Vagina (tissue), 2 donors: ENCODE measurements around the gene RIT2. TPM values are rescaled to one million over a fixed set of nuclear protein-coding genes. Genes with fewer than 3 reads are reported as not detected.

Source experiments
- DNase-seq, 2 donors: peaks; one replicate each; pipeline ENCODE4 v3.0.0-alpha.2; 2017; ENCODE audit errors: extremely low spot score in 2 of 2
- H3K27ac ChIP-seq: fragments of 200-600 bp; sonication (generic); one replicate; pipeline ENCODE4 v1.5.1; 2019
- H3K27me3 ChIP-seq: fragments of 200-600 bp; sonication (generic); one replicate; pipeline ENCODE4 v1.5.1; 2019
- H3K36me3 ChIP-seq, 2 donors: fragments of 200-600 bp; sonication (generic); one replicate each; pipeline ENCODE4 v1.5.1; 2017 to 2019
- H3K4me1 ChIP-seq: fragments of 200-600 bp; sonication (generic); one replicate; pipeline ENCODE4 v1.5.1; 2019
- H3K4me3 ChIP-seq, 2 donors: fragments of 200-600 bp; sonication (generic); 1 replicate in 1 of 2; 2 replicates in 1 of 2; pipeline ENCODE4 v1.5.1; 2016 to 2019
- H3K9me3 ChIP-seq: fragments of 200-600 bp; sonication (generic); one replicate; pipeline ENCODE4 v1.5.1; 2019
- POLR2A ChIP-seq, 2 donors: fragments of 450-650 bp; IDR thresholded peaks; one replicate each; pipeline ENCODE4 v1.6.1; 2017; ENCODE audit warnings: antibody characterized with exemption in 2 of 2, mild to moderate bottlenecking in 2 of 2, moderate library complexity in 2 of 2
- POLR2AphosphoS5 ChIP-seq, 2 donors: sonication (generic); formaldehyde crosslinking; IDR thresholded peaks; one replicate each; pipeline ENCODE4 v1.9.0; 2017; ENCODE audit warnings: antibody characterized with exemption in 2 of 2, mild to moderate bottlenecking in 2 of 2, low read depth in 1 of 2; ENCODE audit not compliant: insufficient read depth in 1 of 2
- intact Hi-C: fragments of 100-400 bp; cut with DNase I; formaldehyde crosslinking; loops from one replicate; pipeline ENCODE4 v1.15.1; 2023
- total RNA-seq: library from RNA; depleted of rRNA; stranded (reverse); fragments of >200 nt; gene quantifications from one replicate; pipeline ENCODE4 v1.2.3, GENCODE V29; 2016
- TF ChIP-seq, protein P1 (sequence below), 3 experiments: fragments of 450-650 bp in 2 of 3; fragments of 200-600 bp in 1 of 3; sonication (generic) in 1 of 3; IDR thresholded peaks; one replicate each; pipeline ENCODE4 v1.5.1; 2017 to 2019; ENCODE audit warnings: antibody characterized with exemption in 3 of 3, mild to moderate bottlenecking in 2 of 3, moderate library complexity in 2 of 3

The RIT2 gene
- total RNA-seq, 1 donor from 2014 or later = not detected

GRCh38 chr18:43031169-43031568, 84.3 kb downstream of the RIT2 start:
- intact Hi-C loops = no loop called here
- Histone ChIP-seq H3K4me1 (no peaks in the 10 kb centered on the region), H3K27ac (no peak overlapping the region)

GRCh38 chr18:43029414-43029813, 86.1 kb downstream of the RIT2 start:
- Histone ChIP-seq H3K27me3 (no peaks in the 10 kb centered on the region), H3K36me3 (no peaks in the 10 kb centered on the region), H3K4me1 (no peaks in the 10 kb centered on the region), H3K4me3 (no peak overlapping the region), H3K27ac (no peak overlapping the region), H3K9me3 (no peaks in the 10 kb centered on the region)
- DNase-seq = no peak
- intact Hi-C loops = no loop called here
- TF ChIP-seq, protein P1, sequence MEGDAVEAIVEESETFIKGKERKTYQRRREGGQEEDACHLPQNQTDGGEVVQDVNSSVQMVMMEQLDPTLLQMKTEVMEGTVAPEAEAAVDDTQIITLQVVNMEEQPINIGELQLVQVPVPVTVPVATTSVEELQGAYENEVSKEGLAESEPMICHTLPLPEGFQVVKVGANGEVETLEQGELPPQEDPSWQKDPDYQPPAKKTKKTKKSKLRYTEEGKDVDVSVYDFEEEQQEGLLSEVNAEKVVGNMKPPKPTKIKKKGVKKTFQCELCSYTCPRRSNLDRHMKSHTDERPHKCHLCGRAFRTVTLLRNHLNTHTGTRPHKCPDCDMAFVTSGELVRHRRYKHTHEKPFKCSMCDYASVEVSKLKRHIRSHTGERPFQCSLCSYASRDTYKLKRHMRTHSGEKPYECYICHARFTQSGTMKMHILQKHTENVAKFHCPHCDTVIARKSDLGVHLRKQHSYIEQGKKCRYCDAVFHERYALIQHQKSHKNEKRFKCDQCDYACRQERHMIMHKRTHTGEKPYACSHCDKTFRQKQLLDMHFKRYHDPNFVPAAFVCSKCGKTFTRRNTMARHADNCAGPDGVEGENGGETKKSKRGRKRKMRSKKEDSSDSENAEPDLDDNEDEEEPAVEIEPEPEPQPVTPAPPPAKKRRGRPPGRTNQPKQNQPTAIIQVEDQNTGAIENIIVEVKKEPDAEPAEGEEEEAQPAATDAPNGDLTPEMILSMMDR (IDR thresholded peaks at IDR 0.05) = no peak
- TF ChIP-seq POLR2AphosphoS5 (IDR thresholded peaks at IDR 0.05; ENCODE audit: insufficient read depth in 1 of 2, low read depth in 1 of 2) = no peak
- TF ChIP-seq POLR2A (IDR thresholded peaks at IDR 0.05) = no peak

More at GRCh38 chr18:43031169-43031568, 84.3 kb downstream of the RIT2 start:
- TF ChIP-seq POLR2AphosphoS5 (IDR thresholded peaks at IDR 0.05; ENCODE audit: insufficient read depth in 1 of 2, low read depth in 1 of 2) (no peak), POLR2A (IDR thresholded peaks at IDR 0.05) (no peak)
- TF ChIP-seq, protein P1 (IDR thresholded peaks at IDR 0.05) = no peak
- H3K36me3 ChIP-seq = no peaks in the 10 kb centered on the region
- no peaks in the 10 kb centered on the region for H3K9me3 ChIP-seq
- H3K27me3 ChIP-seq = no peaks in the 10 kb centered on the region
- no peak for DNase-seq
- no peak overlapping the region for H3K4me3 ChIP-seq

GRCh38 chr18:43022874-43023273, 92.6 kb downstream of the RIT2 start:
- no peak for DNase-seq
- H3K4me1 ChIP-seq = no peaks in the 10 kb centered on the region
- no peaks in the 10 kb centered on the region for H3K9me3 ChIP-seq
- no peaks in the 10 kb centered on the region for H3K27me3 ChIP-seq
- no peak overlapping the region for H3K4me3 ChIP-seq
- TF ChIP-seq POLR2A (IDR thresholded peaks at IDR 0.05) = no peak
- TF ChIP-seq, protein P1 (IDR thresholded peaks at IDR 0.05) = no peak
- no peak for TF ChIP-seq POLR2AphosphoS5 (IDR thresholded peaks at IDR 0.05; ENCODE audit: insufficient read depth in 1 of 2, low read depth in 1 of 2)
- no peaks in the 10 kb centered on the region for H3K36me3 ChIP-seq
- H3K27ac ChIP-seq = no peak overlapping the region
- intact Hi-C loops = no loop called here

DNA sequence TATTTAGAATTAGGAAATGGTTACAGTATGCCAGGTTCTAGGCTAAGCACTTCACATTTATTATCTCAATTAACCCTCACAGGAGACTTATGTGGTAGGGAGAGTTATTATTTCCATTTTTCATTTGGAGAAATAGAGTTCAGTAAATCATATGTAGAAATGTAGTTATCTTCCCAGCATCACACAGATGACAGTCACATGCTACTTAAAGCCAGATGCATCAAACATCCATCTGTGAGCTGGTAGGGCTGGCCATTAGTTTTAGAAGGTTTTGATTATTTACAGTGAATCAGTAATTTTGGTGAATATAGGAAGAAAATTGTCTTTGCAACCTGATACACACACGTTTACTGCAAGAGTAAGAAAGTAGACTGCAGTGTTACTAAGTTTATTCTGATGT, 97.9 kb downstream of the RIT2 start:
- H3K4me1 ChIP-seq = no peaks in the 10 kb centered on the region
- H3K27me3 ChIP-seq = no peaks in the 10 kb centered on the region
- TF ChIP-seq, protein P1 (IDR thresholded peaks at IDR 0.05) = no peak
- H3K4me3 ChIP-seq = no peak overlapping the region
- intact Hi-C loops = no loop called here
- H3K9me3 ChIP-seq = no peaks in the 10 kb centered on the region
- no peak overlapping the region for H3K27ac ChIP-seq
- H3K36me3 ChIP-seq = no peaks in the 10 kb centered on the region
- DNase-seq = no peak

GRCh38 chr18:43013486-43013885, 102.0 kb downstream of the RIT2 start:
- Histone ChIP-seq H3K27me3 (no peaks in the 10 kb centered on the region), H3K4me1 (no peaks in the 10 kb centered on the region), H3K27ac (no peak overlapping the region), H3K4me3 (no peak overlapping the region), H3K36me3 (no peaks in the 10 kb centered on the region), H3K9me3 (no peaks in the 10 kb centered on the region)
- intact Hi-C loops = no loop called here
- DNase-seq = no peak
- TF ChIP-seq POLR2A (IDR thresholded peaks at IDR 0.05) (no peak), POLR2AphosphoS5 (IDR thresholded peaks at IDR 0.05; ENCODE audit: insufficient read depth in 1 of 2, low read depth in 1 of 2) (no peak)
- TF ChIP-seq, protein P1 (IDR thresholded peaks at IDR 0.05) = no peak
